Astrocyte (in vitro differentiated cells and primary cell): ENCODE measurements around the gene CRELD2.

ENCODE experiments used
- EZH2 ChIP-seq: IDR thresholded peaks from 2 replicates; pipeline ENCODE4 v1.6.1; 2012; ENCODE audit warnings: mild to moderate bottlenecking, low read length, inconsistent platforms; ENCODE audit not compliant: insufficient read depth
- TF ChIP-seq, protein P1 (sequence below): IDR thresholded peaks from 2 replicates; pipeline ENCODE4 v1.5.1; 2011; ENCODE audit warnings: low read depth, mild to moderate bottlenecking, inconsistent platforms, low read length, moderate library complexity; ENCODE audit not compliant: insufficient read depth

DNA sequence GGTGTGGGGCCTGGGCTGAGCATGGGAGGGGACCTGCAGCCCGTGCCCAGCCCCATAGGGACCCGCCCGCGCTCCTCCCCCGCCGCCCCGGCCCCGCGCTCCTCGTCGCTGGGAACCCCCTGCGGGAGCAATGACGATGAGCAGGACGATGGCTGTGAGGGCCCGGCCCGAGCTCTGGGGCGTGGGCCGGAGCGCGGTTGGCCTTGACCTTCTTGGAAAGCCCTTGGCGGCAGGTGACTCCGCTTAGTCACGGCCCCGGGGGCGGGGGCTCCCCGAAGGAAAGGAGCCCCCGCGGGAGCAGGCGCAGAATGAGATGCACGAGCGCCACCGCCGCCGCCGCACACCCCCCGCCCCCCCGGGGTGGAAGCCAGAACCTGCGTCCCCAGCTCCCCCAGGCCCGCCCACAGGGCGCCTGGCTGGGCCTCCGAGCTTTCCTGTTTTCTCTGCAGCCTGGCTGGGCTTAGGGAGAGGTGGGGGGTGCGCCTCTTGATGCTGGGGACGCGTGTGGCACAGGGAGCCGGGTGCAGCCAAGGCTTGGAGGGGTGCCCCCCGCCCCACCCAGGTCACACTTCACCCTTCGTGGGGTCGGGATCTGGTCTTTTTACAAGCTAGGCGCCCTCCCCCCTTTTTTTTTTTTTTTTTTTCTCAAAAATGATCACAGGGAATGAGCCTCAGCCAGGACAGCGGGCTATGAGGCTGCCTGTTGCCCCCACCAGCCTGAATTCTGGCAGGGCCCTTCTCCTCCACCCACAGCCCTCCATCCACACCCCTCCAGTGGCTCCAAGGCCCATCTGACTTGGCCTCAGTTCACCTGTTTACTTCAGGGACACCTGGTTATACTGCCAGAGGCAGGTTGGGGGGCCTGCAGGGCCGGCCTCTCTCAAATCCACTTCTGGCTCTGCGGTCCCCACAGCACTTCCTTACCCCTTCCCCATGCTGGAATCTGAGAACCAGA, 17.9 kb downstream of the CRELD2 start:
- TF ChIP-seq, protein P1, sequence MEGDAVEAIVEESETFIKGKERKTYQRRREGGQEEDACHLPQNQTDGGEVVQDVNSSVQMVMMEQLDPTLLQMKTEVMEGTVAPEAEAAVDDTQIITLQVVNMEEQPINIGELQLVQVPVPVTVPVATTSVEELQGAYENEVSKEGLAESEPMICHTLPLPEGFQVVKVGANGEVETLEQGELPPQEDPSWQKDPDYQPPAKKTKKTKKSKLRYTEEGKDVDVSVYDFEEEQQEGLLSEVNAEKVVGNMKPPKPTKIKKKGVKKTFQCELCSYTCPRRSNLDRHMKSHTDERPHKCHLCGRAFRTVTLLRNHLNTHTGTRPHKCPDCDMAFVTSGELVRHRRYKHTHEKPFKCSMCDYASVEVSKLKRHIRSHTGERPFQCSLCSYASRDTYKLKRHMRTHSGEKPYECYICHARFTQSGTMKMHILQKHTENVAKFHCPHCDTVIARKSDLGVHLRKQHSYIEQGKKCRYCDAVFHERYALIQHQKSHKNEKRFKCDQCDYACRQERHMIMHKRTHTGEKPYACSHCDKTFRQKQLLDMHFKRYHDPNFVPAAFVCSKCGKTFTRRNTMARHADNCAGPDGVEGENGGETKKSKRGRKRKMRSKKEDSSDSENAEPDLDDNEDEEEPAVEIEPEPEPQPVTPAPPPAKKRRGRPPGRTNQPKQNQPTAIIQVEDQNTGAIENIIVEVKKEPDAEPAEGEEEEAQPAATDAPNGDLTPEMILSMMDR: no peak
- TF ChIP-seq EZH2: no peak
